K562 (cell line): ENCODE results near the gene CHKB.

ENCODE experiments used
- CC2D1A ChIP-seq: fragments of 450-650 bp; IDR thresholded peaks from 2 replicates; pipeline ENCODE4 v1.6.1; 2017; ENCODE audit warnings: mild to moderate bottlenecking
- FOXM1 ChIP-seq, 2 experiments: fragments of 450-650 bp in 1 of 2; sonication (generic) in 1 of 2; formaldehyde crosslinking in 1 of 2; IDR thresholded peaks; 2 replicates each; pipeline versions ENCODE4 v1.6.1 to v1.9.0; 2017 to 2022; ENCODE audit warnings: low read depth in 2 of 2, mild to moderate bottlenecking in 2 of 2, missing genetic modification reagents in 1 of 2, moderate library complexity in 1 of 2
- ILF3 ChIP-seq: fragments of 450-650 bp; IDR thresholded peaks from 2 replicates; pipeline ENCODE4 v1.6.1; 2018; ENCODE audit warnings: antibody characterized with exemption, mild to moderate bottlenecking, moderate library complexity, borderline replicate concordance
- KLF13 ChIP-seq: fragments of 450-650 bp; IDR thresholded peaks from 2 replicates; pipeline ENCODE4 v1.6.1; 2016; ENCODE audit warnings: missing genetic modification characterization, low read depth, mild to moderate bottlenecking, missing compliant biosample characterization, moderate library complexity, borderline replicate concordance
- NFE2 ChIP-seq: IDR thresholded peaks from 2 replicates; pipeline ENCODE4 v1.6.1; 2014; ENCODE audit warnings: antibody characterized with exemption, low read depth
- SIN3B ChIP-seq: fragments of 450-650 bp; IDR thresholded peaks from 2 replicates; pipeline ENCODE4 v1.6.1; 2017; ENCODE audit warnings: low read depth, mild to moderate bottlenecking, moderate library complexity
- SMAD1 ChIP-seq: fragments of 150-350 bp; IDR thresholded peaks from 2 replicates; pipeline ENCODE4 v1.6.1; 2014; ENCODE audit warnings: low read length, low read depth; ENCODE audit not compliant: partially characterized antibody
- TF ChIP-seq, protein P1 (sequence below), 3 experiments: IDR thresholded peaks in 2 of 3; conservative IDR thresholded peaks in 1 of 3; 2 replicates each; pipeline ENCODE4 v1.5.1; 2011 to 2012; ENCODE audit warnings: low read length in 3 of 3, mild to moderate bottlenecking in 3 of 3, control low read depth in 2 of 3, improper control_type of control experiment in 1 of 3, inconsistent platforms in 1 of 3, low read depth in 1 of 3, mixed read lengths in 1 of 3, moderate library complexity in 1 of 3; ENCODE audit not compliant: insufficient read depth in 2 of 3
- TF ChIP-seq, protein P2 (sequence below): sonication (generic); formaldehyde crosslinking; IDR thresholded peaks from 2 replicates; pipeline ENCODE4 v1.5.0; 2020; ENCODE audit warnings: missing genetic modification reagents
- TF ChIP-seq, protein P3 (sequence below): fragments of 250-450 bp; sonication (Bioruptor Pico); IDR thresholded peaks from 2 replicates; pipeline ENCODE4 v1.8.0; 2022; ENCODE audit warnings: inconsistent platforms

DNA sequence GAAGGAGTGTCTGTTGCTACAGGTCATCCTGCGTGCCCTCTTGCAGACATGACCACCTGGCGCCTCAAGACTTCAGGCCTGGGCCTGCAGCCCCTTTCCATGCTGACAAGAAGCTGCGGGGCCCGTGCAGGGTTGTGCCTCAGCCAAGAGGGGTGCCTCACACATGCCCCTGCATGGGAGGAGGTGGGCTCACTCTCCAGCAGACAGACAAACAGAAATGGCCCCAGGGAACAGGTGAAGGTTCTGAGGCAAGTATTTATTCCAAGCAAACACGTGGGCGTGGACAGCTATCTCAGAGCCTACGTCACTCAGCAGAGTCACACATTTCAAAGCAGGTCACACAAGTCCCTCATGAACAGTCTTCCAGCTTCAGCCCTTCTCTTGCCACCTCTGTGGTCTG is 14.0 kb downstream of the CHKB start:
- TF ChIP-seq SIN3B, result no peak
- TF ChIP-seq NFE2, result no peak
- TF ChIP-seq, protein P1, sequence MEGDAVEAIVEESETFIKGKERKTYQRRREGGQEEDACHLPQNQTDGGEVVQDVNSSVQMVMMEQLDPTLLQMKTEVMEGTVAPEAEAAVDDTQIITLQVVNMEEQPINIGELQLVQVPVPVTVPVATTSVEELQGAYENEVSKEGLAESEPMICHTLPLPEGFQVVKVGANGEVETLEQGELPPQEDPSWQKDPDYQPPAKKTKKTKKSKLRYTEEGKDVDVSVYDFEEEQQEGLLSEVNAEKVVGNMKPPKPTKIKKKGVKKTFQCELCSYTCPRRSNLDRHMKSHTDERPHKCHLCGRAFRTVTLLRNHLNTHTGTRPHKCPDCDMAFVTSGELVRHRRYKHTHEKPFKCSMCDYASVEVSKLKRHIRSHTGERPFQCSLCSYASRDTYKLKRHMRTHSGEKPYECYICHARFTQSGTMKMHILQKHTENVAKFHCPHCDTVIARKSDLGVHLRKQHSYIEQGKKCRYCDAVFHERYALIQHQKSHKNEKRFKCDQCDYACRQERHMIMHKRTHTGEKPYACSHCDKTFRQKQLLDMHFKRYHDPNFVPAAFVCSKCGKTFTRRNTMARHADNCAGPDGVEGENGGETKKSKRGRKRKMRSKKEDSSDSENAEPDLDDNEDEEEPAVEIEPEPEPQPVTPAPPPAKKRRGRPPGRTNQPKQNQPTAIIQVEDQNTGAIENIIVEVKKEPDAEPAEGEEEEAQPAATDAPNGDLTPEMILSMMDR (IDR thresholded peaks at IDR 0.05 in 2 of 3, conservative IDR thresholded peaks at IDR 0.05 in 1 of 3; ENCODE audit: insufficient read depth in 2 of 3, low read depth in 1 of 3, low read length in 3 of 3), result no peak
- TF ChIP-seq SMAD1, result no peak
- TF ChIP-seq, protein P2, sequence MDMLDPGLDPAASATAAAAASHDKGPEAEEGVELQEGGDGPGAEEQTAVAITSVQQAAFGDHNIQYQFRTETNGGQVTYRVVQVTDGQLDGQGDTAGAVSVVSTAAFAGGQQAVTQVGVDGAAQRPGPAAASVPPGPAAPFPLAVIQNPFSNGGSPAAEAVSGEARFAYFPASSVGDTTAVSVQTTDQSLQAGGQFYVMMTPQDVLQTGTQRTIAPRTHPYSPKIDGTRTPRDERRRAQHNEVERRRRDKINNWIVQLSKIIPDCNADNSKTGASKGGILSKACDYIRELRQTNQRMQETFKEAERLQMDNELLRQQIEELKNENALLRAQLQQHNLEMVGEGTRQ, result no peak
- TF ChIP-seq ILF3, result no peak
- TF ChIP-seq, protein P3, sequence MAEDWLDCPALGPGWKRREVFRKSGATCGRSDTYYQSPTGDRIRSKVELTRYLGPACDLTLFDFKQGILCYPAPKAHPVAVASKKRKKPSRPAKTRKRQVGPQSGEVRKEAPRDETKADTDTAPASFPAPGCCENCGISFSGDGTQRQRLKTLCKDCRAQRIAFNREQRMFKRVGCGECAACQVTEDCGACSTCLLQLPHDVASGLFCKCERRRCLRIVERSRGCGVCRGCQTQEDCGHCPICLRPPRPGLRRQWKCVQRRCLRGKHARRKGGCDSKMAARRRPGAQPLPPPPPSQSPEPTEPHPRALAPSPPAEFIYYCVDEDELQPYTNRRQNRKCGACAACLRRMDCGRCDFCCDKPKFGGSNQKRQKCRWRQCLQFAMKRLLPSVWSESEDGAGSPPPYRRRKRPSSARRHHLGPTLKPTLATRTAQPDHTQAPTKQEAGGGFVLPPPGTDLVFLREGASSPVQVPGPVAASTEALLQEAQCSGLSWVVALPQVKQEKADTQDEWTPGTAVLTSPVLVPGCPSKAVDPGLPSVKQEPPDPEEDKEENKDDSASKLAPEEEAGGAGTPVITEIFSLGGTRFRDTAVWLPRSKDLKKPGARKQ (CRISPR knock-in tag), result no peak
- no peak for TF ChIP-seq CC2D1A
- no peak for TF ChIP-seq FOXM1 (IDR thresholded peaks at IDR 0.05; ENCODE audit: low read depth)
- TF ChIP-seq FOXM1 (CRISPR knock-in tag; IDR thresholded peaks at IDR 0.05; ENCODE audit: low read depth), result no peak
- no peak for TF ChIP-seq KLF13 (tag)
